C4-2B (cell line): ENCODE results near the gene TRIM71.

Source experiments
- H3K27ac ChIP-seq: fragments of 450-650 bp; 2 replicates; pipeline ENCODE4 v1.5.1; 2017
- CTCF ChIP-seq: fragments of 450-650 bp; conservative IDR thresholded peaks from 2 replicates; pipeline ENCODE4 v1.5.1; 2017; ENCODE audit warnings: mild to moderate bottlenecking
- ZFX ChIP-seq: fragments of 450-650 bp; IDR thresholded peaks from 2 replicates; pipeline ENCODE4 v1.6.1; 2017

The TRIM71 gene

GRCh38 chr3:32881624-32882023 is 63.8 kb downstream of the TRIM71 start:
- no peak for TF ChIP-seq CTCF
- TF ChIP-seq ZFX: no peak
- H3K27ac ChIP-seq: no peak overlapping the region

GRCh38 chr3:32882189-32882588 is 64.4 kb downstream of the TRIM71 start:
- H3K27ac ChIP-seq: no peak overlapping the region
- no peak for TF ChIP-seq CTCF
- no peak for TF ChIP-seq ZFX

GRCh38 chr3:32882603-32883025 is 64.8 kb downstream of the TRIM71 start:
- no peak overlapping the region for H3K27ac ChIP-seq
- no peak for TF ChIP-seq CTCF
- no peak for TF ChIP-seq ZFX

- no peak overlapping the region for H3K27ac ChIP-seq
These were observed 66.0 kb downstream of the TRIM71 start for GRCh38 chr3:32883817-32884216.

GRCh38 chr3:32884591-32884990 is 66.8 kb downstream of the TRIM71 start:
- no peak for TF ChIP-seq ZFX
- no peak overlapping the region for H3K27ac ChIP-seq

More at GRCh38 chr3:32883817-32884216, 66.0 kb downstream of the TRIM71 start:
- no peak for TF ChIP-seq CTCF
- no peak for TF ChIP-seq ZFX

GRCh38 chr3:32885283-32885901 is 67.6 kb downstream of the TRIM71 start:
- no peak overlapping the region; the same call in 1 of the 2 replicates for H3K27ac ChIP-seq
- no peak for TF ChIP-seq ZFX
- no peak for TF ChIP-seq CTCF

GRCh38 chr3:32886296-32886695 is 68.5 kb downstream of the TRIM71 start:
- TF ChIP-seq ZFX (no peak), CTCF (no peak)

GRCh38 chr3:32886911-32887310 is 69.1 kb downstream of the TRIM71 start:
- TF ChIP-seq CTCF (no peak), ZFX (no peak)
- H3K27ac ChIP-seq: no peak overlapping the region

More at GRCh38 chr3:32886296-32886695, 68.5 kb downstream of the TRIM71 start:
- H3K27ac ChIP-seq: no peak overlapping the region; the same call in 1 of the 2 replicates
